Stimulated activated CD4-positive, alpha-beta T cell treated with anti-CD3 and anti-CD28 coated beads, TNF-alpha, amount 100 ng/mL, for 1 hour (primary cell): Measurements from ENCODE around the gene EIF5AL1.
"Not testable (repeated sequence)": the region's sequence is repeated elsewhere in the genome, so short reads cannot be mapped to it uniquely, and the experiment has no call there.

Source experiments
- DNase-seq, 3 donors: peaks; one replicate each; pipeline ENCODE4 v3.0.0-alpha.2; 2020; ENCODE audit warnings: low read depth in 3 of 3, low spot score in 1 of 3

The EIF5AL1 gene

GRCh38 chr10:79487296-79488194 lies 24.8 kb upstream of the EIF5AL1 start:
- no peak for DNase-seq

GRCh38 chr10:79488336-79488735 lies 24.0 kb upstream of the EIF5AL1 start:
- no peak for DNase-seq

- DNase-seq = no peak
Observed at GRCh38 chr10:79488870-79489269, 23.5 kb upstream of the EIF5AL1 start.

- DNase-seq = no peak
Observed at GRCh38 chr10:79490400-79491142, 21.8 kb upstream of the EIF5AL1 start.

GRCh38 chr10:79491143-79491835 lies 21.0 kb upstream of the EIF5AL1 start:
- no peak for DNase-seq

- no peak for DNase-seq
Observed at GRCh38 chr10:79492256-79492655, 20.1 kb upstream of the EIF5AL1 start.

GRCh38 chr10:79492839-79493238 lies 19.5 kb upstream of the EIF5AL1 start:
- no peak for DNase-seq

GRCh38 chr10:79493806-79494205 lies 18.5 kb upstream of the EIF5AL1 start:
- no peak for DNase-seq

GRCh38 chr10:79494871-79495705 lies 17.2 kb upstream of the EIF5AL1 start:
- DNase-seq = no peak

- DNase-seq = no peak
Observed at GRCh38 chr10:79495791-79496190, 16.5 kb upstream of the EIF5AL1 start.

- no peak for DNase-seq
Observed at GRCh38 chr10:79496896-79497295, 15.4 kb upstream of the EIF5AL1 start.

GRCh38 chr10:79498291-79498829 lies 14.0 kb upstream of the EIF5AL1 start:
- DNase-seq = no peak

- no peak for DNase-seq
Observed at GRCh38 chr10:79502561-79503309, 9.6 kb upstream of the EIF5AL1 start.

GRCh38 chr10:79503787-79504186 lies 8.5 kb upstream of the EIF5AL1 start:
- DNase-seq = not testable (repeated sequence)

- DNase-seq = not testable (repeated sequence)
Observed at GRCh38 chr10:79504483-79504882, 7.8 kb upstream of the EIF5AL1 start.

GRCh38 chr10:79505328-79505727 lies 7.0 kb upstream of the EIF5AL1 start:
- not testable (repeated sequence) for DNase-seq

GRCh38 chr10:79505829-79506228 lies 6.5 kb upstream of the EIF5AL1 start:
- DNase-seq = no peak

- no peak for DNase-seq
Observed at GRCh38 chr10:79507440-79508167, 4.7 kb upstream of the EIF5AL1 start.

- not testable (repeated sequence) for DNase-seq
Observed at GRCh38 chr10:79508245-79508644, 4.1 kb upstream of the EIF5AL1 start.
